LHCN-M2 (cell line): ENCODE measurements around the gene FAM3B. TPM values are rescaled to one million over a fixed set of nuclear protein-coding genes. Genes with fewer than 3 reads are reported as not detected.

ENCODE experiments used
- DNase-seq: peaks from one replicate; pipeline ENCODE4 v3.0.0-alpha.2; 2012; ENCODE audit warnings: low read depth
- total RNA-seq: library from RNA; depleted of rRNA; stranded (reverse); fragments of >200 nt; gene quantifications from 2 replicates; pipeline ENCODE4 v1.2.3, GENCODE V29; 2014

FAM3B gene
- total RNA-seq, 1 experiment from 2014 or later: not detected

DNA sequence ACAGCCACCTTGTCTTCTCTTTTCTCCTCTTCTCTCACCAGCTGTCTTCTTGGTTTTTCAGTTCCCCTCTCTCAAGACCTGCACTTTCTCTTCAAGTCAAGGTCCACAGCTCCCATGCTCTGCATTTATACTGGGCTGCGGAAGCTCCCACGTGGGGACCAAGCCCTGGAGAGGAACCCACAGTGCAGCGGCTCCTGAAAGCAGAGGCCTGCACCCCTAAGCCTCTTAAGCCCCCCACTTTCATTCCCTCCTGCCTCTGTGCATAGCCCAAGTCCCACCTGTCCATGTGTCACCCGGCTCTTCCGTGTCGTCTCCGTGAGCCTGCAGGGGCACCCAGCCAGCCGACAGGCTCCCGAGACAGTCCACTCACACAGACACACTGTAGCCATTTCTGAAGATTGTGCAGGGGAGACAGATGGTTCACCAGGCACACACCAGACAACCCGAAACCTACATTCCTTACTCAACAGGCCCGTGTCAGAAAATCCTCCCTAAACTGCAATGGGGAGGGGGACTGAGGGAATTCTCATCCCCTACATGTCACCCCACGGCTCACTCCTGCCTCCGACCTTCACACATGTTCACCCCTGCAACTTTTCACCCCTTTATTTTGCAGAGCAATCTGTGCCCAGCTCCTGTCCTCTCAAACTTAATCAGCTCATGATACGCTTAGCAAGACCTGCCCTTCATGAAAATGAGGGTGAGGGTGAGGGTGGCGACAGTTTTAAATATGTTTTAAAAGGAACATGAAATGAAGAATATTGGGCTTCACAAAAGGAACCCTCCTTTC is 51.5 kb downstream of the FAM3B start:
- DNase-seq: no peak

DNA sequence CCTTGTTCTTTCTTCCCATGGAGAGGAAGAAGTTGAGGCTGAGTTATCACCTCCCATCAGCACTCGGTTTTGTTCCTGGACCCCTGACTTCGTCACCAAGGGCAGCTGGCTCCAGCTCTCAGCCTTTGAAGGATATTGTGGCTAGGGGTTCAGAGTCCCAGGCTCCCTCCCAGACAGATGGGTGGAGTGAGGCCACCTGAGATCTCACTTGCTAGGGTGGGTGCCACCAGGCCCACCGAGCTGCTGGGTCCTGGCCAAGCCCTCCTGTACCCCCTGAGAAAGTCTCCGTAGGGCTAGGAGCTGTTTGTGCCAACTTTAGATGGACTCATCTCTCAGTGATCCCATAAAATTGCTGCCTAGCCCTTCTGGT is 52.1 kb downstream of the FAM3B start:
- no peak for DNase-seq

GRCh38 chr21:41369105-41369919 is 52.7 kb downstream of the FAM3B start:
- no peak for DNase-seq

DNA sequence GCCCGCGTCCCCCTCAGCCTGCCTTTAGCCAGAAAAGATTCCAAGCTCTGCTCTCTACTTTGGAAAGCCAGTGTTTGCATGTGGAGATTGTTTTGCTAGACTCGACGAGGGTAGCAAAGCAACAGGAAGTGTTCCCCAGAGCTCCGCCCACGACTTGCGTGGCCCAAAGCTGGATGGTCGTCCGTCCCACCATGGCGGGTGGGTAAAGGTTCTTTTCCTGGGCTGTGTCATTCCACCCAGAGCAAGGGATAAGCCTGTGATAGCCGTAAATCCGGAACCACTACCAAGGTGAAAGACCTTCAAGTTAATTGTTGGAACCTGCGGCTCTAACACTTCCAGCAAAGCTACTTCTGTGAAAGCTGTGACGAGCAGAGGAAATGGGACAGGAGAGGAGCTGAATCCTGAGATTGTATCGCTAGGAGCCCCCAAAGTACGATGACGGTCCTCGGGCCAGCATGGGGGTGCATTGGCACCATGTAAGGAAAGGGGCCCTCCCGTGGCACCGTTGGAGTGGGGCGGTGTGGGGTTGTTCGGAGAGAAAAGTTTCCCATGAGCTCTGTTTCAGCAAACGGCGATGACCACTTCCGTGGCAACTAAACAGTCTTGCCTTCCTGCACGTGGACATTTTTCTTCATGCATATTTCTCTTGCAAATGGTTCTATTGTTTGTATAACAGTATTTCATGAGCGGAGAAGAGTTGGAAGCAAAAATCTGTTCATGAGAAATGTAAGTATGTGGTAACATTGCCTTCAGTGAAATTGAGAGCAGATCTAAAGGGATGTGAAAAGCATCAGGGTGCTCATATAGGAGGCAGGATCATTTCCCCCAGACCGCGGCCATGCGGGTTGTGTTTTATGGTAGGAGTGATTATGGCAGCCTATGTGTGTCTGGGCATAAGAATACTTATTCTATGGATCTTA is 53.6 kb downstream of the FAM3B start:
- DNase-seq: no peak

- no peak for DNase-seq
Measured at GRCh38 chr21:41370840-41371684, 54.5 kb downstream of the FAM3B start.

- no peak for DNase-seq
Measured at GRCh38 chr21:41371685-41372030, 55.1 kb downstream of the FAM3B start.

- DNase-seq: no peak
Measured at GRCh38 chr21:41373253-41373652, 56.7 kb downstream of the FAM3B start.

DNA sequence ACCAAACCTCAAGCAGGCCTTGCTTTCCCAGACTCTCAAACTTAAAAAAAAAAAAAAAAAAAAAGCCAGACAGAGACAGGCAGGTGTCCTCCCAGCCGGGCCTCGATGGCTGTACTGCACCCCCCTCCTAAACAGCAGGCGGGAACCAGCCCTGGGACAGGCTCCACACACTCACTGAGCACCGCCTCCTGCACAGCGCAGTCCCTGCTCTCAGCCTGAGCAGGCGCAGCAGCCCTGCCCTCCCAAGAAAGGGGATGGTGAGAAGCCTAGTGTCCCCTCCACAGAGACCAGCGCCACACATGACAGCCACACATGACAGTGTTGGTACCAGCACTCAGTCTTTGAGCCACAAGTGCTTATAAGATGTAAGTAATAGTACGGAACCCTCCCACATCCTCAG is 57.2 kb downstream of the FAM3B start:
- no peak for DNase-seq

GRCh38 chr21:41374177-41374712 is 57.6 kb downstream of the FAM3B start:
- DNase-seq: no peak

DNA sequence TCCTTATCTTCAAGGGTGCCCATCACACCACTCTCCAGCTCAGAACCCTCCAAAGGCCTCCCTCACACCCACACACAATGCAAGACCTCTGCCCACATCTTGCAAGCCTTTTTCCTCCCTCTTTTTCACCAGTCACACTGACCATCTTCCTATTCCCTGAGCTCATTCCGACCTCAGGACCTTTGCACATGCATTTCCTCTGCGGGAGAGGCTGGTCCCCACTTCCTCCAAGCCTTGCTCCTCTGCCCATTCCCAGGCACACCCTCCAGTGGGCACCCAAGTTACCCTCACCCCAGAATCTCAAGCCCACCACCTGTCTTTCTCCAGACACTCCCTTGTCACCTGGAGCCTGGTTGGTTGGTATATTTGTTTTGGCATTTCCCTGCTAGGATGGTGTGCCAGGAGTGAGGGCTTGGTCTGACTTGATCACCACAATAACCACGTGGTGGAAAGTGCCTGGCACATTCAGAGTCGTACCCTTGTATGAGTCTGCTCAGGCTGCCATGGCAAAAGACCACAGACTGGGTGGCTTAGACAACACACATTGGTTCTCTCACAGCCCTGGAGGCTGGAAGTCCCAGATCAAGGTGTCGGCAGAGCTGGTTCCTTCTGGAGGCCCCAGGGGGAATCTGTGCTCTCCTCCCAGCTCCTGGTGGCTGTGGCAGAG is 58.4 kb downstream of the FAM3B start:
- no peak for DNase-seq

- DNase-seq: no peak
Measured at GRCh38 chr21:41375875-41376274, 59.3 kb downstream of the FAM3B start.

DNA sequence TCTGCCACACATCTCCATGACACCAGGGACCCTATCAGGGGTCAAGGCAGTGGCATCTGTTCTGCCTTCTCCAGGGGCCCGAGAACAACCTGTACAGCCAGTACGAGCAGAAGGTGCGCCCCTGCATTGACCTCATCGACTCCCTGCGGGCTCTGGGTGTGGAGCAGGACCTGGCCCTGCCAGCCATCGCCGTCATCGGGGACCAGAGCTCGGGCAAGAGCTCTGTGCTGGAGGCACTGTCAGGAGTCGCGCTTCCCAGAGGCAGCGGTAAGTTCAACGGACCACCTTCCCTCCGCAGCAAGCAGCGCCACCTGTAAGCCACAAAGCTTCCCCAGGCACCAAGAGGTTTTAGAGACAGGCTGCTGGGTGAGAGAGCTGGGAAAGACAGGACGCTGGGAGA is 61.1 kb downstream of the FAM3B start:
- no peak for DNase-seq

DNA sequence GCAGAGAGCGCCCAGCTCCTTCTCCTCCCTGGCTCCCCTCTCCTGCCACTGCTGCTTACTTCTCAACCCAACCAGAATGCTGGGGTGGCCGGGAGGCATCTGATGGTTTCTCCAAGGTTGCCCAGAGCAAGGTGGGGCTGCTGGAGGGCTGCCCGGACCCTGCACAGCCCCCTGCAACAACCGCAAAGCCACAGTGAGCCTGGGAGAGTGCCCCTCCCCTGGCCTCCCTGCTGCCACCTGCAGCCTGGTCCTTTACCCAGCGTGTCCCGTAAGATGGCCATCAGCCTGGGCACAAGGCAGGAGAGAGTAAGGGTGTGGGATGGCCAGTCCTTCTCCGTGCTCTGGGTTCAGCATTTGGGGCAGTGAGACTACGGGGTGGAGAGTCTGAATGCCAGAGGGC is 62.2 kb downstream of the FAM3B start:
- no peak for DNase-seq

- no peak for DNase-seq
Measured at GRCh38 chr21:41379901-41380300, 63.3 kb downstream of the FAM3B start.

DNA sequence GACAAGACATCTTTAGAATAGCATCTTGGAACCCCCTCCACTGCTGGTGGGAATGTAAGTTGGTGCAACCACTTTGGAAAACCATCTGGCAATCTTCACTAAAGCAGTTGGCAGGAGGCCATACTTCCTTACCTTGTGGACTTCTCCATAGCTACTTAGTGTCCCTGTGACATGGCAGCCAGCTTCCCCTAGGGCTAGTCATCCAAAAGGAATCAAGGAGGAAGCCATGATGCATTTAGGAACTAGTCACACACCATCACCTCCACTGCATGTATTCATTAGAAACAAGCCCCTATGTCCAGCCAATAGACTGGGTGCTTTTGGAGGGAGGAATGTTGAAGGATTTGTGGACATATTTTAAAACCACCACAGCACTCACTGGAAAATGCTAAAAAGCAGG is 65.1 kb downstream of the FAM3B start:
- DNase-seq: no peak

- no peak for DNase-seq
Measured at GRCh38 chr21:41387042-41387819, 70.6 kb downstream of the FAM3B start.

- no peak for DNase-seq
Measured at GRCh38 chr21:41387824-41388223, 71.2 kb downstream of the FAM3B start.

- DNase-seq: no peak
Measured at GRCh38 chr21:41388259-41388658, 71.7 kb downstream of the FAM3B start.

- no peak for DNase-seq
Measured at GRCh38 chr21:41390043-41390639, 73.5 kb downstream of the FAM3B start.
